Kidney tubule cell (primary cell): ENCODE measurements around the gene FBH1.
"Not testable (repeated sequence)": the region's sequence is repeated elsewhere in the genome, so short reads cannot be mapped to it uniquely, and the experiment has no call there.

Experiments
- DNase-seq: peaks from one replicate; pipeline ENCODE4 v3.0.0-alpha.2; 2018; ENCODE audit warnings: low spot score

Gene FBH1

DNA sequence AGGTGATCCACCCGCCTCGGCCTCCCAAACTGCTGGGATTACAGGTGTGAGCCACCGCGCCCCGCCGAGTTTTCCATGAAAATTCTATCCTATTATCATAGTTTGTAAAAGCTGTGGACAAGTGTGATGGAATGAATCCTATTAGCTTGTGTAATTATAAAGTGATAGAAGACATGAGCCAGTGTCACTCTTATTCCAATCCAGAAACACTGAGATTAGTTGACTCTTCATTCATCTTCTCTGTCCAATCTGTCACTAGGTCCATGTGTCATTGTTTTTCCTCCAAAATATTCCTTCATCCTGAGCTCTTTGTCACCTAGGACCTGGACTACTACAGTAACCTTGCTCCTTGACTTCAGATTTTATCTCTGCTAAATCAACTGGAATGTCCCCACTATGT, 13.5 kb downstream of the FBH1 start:
- DNase-seq: no peak

GRCh38 chr10:5904227-5904626, 14.2 kb downstream of the FBH1 start:
- no peak for DNase-seq

- DNase-seq: no peak
These were observed 15.9 kb downstream of the FBH1 start for GRCh38 chr10:5905854-5906507.

DNA sequence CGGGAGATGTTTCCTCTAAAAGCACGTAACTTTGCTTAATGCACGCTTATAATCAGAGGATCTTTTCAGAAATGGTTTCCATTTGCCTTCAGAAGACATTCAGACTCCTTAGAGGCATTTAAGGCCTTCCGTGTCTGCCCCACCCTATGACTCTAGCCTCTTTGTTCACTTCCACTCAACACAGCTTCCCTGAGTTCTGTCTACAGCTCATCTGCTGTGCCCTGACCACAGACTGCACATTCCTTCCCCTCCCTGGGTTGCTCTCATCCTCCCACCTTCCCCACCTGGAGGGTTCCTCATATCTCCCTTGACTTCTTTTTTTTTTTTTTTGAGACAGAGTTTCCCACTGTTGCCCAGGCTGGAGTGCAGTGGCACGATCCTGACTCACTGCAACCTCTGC, 16.6 kb downstream of the FBH1 start:
- no peak for DNase-seq

- DNase-seq: not testable (repeated sequence)
These were observed 18.6 kb downstream of the FBH1 start for GRCh38 chr10:5908676-5909075.

DNA sequence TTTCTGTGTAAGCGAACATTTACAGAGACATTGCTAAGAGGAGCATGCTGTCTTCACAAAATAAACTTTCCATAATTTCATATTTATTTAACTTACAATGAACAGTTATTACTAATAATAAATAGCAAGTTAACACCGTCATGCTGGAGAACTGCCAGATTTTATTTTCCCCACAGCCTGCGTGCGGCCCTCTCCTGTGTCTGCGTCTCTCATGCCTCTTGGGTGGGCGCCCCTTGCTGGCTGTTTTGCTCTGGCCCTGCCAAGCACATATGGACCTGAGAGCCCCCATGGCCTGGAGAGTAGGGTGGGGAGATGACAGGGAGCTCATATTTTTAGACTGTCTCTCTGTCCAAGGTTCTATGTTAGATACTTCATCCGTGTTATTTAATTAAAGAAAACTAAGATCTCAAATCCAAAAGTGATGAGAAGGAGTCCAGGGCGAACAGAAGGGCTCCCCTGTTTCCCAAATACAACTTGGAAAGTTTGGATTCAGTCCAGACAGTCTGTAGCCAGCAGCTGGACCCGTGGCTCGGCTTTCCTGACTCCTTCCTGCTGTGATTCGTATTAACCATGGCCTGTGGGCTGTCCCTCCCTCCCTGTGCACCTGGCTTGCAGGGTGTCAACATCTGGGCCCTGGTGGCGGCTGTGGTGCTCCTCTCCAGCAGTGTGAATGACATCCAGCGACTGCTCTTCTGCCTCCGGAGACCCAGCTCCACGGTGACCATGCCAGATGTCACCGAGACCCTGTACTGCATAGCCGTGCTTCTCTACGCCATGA, 20.5 kb downstream of the FBH1 start:
- no peak for DNase-seq

DNA sequence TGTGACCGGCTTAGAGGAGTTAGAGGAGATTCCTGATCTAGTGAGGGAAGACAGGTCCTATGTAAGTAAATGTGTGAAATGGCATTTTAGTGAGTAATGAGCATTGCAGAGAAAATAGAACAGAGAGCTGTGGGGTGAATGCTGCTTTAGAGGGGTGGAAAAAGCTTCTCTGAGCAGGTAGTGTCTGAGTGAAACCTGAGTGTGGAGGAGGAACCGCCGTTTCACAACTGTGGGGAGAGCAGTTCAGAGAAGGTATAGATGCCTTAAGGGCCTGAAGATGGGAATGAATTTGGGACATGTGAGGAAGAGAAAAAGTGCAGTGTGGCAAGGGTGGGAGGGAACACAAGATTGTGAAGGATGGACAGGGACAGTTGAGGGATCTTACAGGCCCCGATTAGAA, 21.6 kb downstream of the FBH1 start:
- DNase-seq: no peak

DNA sequence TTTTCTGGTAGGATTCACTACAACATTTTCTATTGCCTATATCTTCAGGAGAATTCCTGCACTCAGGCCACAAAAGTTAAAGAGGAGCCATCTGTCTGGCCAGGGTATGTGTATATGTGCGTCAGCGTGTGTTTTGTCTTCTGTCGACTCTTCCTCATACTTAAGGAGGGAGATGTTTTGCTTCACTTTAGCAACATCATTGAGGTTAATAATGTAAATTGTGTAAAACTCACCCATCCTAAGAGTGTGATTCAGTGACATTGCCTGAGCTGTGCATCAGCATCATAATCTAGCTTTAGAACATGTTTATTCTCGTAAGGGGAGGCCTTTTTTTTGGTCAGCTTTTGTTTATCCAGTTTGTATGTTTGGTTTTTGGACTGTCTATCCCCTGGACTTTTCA, 23.7 kb downstream of the FBH1 start:
- no peak for DNase-seq

DNA sequence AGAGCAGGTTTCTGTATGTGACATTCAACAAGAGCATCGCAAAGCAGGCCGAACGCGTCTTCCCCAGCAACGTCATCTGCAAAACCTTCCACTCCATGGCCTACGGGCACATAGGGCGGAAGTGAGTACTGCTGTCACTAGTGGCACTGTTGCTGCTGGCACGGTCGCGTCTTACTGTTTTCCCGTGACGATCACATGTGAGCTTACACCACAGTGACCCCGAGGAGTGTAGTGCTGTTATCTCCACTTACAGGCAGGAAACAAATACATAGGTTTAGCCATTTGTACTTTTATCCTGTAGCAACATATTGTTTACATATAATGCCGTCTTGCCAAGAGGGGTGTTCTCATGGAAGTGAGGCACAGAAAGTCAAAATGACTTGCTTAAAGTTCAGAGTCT, 25.4 kb downstream of the FBH1 start:
- DNase-seq: no peak

- DNase-seq: no peak
These were observed 27.3 kb downstream of the FBH1 start for GRCh38 chr10:5917305-5917704.

GRCh38 chr10:5918763-5919162, 28.7 kb downstream of the FBH1 start:
- no peak for DNase-seq

GRCh38 chr10:5919568-5919967, 29.5 kb downstream of the FBH1 start:
- no peak for DNase-seq

DNA sequence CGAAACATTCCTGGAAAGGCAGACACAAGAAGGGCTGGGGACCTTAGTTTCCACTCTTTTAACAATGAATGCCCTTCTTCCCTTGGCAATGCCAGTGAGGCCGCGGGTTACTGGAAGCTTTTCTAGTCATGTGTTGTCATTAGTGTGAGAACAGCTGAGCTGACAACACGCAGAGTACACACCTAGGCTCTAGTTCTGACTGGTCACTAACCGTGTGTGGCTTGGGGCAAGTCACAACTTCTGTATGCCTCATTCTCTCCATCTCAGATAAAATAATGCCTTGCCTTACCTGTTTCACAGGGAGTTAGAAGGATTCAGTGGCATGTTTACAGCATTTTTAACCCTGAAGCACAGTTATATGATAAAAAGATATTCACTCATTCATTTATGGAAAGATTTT, 31.7 kb downstream of the FBH1 start:
- no peak for DNase-seq

GRCh38 chr10:5924889-5925288, 34.8 kb downstream of the FBH1 start:
- no peak for DNase-seq

DNA sequence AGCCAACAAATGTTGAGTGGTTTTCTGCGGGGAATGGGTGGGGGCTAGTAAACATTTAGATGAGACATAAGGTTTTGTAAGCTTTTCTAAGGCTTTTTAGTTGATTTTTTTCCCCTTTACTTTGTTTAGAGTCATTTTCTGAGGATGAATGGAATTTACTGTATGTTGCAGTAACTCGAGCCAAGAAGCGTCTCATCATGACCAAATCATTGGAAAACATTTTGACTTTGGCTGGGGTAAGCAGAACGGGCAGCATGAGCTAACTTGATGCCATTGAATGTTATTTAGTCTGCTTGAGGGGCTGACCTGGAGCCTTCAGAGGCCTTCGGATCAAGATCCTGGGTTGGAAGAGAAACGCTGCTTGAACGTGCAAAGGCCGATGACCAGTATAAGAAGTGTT, 37.3 kb downstream of the FBH1 start:
- DNase-seq: no peak

DNA sequence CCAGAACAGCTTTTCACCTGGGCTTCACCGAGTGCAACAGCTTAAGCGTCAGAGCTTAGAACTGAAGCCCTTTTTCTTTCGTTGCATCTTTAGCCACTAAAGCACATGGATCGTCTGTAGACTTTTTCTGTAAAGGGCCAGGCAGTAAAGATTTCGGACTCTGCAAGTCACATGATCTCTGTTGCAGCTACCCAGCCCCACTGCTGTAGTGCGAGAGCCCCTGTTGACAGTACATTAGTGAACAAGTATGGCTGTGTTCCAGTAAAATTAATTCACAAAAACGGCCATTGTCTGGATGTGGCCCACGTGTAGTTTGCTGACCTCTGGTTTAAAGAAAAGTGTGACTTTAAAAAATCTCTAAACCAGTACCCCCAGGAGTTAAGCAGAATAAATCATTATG, 39.4 kb downstream of the FBH1 start:
- no peak for DNase-seq

- no peak for DNase-seq
These were observed 40.2 kb downstream of the FBH1 start for GRCh38 chr10:5930272-5930671.

- no peak for DNase-seq
These were observed 42.3 kb downstream of the FBH1 start for GRCh38 chr10:5932345-5932744.

DNA sequence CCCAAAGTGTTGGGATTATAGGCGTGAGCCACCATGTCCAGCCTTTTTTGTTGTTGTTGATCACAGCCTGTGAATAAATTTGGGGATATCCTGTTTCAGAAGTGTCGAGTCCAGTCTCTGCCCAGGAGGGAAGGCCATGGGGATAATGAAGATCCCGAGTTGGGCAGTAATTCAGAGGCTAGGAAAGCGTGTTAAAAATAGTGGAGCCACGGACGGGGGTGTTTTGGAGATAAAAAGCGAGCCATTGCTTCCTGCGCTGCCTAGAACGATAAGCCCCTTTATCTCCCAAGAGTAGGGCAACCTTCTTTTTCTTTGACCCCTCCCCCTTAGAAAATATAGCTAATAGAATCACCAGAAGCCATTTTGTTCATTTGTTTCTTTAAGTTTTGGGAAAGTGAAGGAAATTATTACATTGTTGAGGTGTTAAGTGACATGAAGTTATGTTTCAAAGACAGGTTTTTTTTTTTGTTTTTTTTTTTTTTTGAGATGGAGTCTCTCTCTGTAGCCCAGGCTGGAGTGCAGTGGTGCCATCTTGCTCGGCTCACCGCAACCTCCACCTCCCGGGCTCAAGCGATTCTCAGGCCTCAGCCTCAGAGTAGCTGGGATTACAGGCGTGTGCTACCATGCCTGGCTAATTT, 44.0 kb downstream of the FBH1 start:
- no peak for DNase-seq

DNA sequence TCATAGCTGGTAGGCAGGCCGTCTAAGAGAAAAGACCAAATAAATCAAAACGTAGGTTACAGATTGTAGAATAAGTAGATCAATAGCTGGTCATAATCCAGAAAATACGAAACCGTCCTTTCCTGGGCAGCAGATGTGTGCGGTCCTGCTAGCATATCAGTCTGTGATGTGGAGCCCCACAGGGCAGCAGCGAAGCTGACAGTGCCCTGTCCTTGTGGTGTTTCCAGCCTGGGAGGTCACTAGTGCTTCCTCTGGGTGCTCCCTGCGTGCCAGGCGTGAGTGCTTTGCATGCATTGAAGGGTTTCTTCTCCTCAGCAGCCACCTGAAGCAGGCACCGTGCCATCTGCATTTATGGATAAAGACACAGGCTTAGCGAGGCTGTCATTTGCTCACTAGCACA, 45.6 kb downstream of the FBH1 start:
- DNase-seq: no peak

DNA sequence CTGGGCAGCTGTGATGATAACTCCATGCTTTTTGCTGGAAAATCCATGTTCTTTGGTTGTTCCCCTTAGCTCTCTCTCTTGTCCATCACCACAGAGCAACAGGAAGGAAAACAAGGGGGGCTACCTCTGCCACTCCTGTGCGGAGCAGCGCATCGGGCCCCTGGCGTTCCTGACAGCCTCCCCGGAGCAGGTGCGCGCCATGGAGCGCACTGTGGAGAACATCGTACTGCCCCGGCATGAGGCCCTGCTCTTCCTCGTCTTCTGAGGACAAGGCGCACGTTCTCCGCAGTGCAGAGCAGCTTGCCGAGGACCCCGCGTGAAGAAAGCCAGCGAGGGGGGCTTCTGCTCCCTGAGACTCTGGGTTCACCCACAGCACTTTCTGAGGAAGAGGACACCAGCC, 47.0 kb downstream of the FBH1 start:
- no peak for DNase-seq

DNA sequence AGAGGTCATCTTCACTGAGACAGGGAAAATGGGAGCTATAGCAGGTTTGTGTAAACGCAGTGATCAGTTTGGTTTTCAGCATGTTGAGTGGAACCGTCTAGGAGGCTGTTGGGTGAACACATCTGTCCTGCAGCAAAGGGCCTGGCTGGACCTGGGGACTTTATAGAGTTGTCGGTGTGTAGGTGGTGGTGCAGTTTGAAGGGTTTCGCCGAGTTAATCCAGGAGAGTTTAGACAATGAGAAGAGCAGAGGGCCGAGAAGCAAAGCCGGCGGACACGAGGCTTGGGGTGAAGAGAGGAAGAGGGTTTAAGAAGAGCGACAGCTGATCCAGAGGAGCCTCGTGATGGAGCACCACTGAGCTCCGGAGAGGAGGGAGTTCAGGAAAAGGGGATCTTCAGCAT, 48.2 kb downstream of the FBH1 start:
- no peak for DNase-seq

- no peak for DNase-seq
These were observed 50.8 kb downstream of the FBH1 start for GRCh38 chr10:5940807-5941218.

- DNase-seq: no peak
These were observed 51.5 kb downstream of the FBH1 start for GRCh38 chr10:5941579-5941978.
